ENCODE results near the gene COP1. TPM values are rescaled to one million over a fixed set of nuclear protein-coding genes. Genes with fewer than 3 reads are reported as not detected.
"Not testable (repeated sequence)": the region's sequence is repeated elsewhere in the genome, so short reads cannot be mapped to it uniquely, and the experiment has no call there.

The COP1 gene
- total RNA-seq, 5 donors from 2014 or later (not counting 1 experiment from before 2014, with no cell fraction given), result 38.7 to 49.0 (median 42.4) TPM

DNA sequence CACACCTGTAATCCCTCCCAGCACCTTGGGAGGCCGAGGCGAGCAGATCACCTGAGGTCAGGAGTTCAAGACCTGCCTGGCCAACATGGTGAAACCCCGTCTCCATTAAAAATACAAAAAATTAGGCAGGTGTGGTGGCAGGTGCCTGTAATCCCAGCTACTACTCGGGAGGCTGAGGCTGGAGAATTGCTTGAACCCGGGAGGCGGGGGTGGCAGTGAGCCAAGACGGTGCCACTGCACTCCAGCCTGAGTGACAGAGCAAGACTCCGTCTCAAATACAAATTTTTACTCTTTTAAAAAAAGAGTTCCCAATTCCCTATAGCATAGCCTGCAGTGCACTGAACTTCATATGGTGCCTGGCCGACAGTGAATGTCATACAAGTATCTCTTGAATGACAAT lies 2.4 kb downstream of the COP1 start:
- H3K27ac Mint-ChIP-seq, result peak overlapping the region in 1 of 2 donors; percentile 96
- H3K9me3 Mint-ChIP-seq; POLR2A ChIA-PET; H3K36me3 Mint-ChIP-seq; ATAC-seq (replicated peaks in 1 of 4); DNase-seq; H3K27me3 Mint-ChIP-seq; H3K27me3 ChIP-seq (replicated peaks in 1 of 2; ENCODE audit: control insufficient read depth in 2 of 2, extremely low read depth in 1 of 2, insufficient read depth in 2 of 2, low read length in 1 of 2); CTCF ChIA-PET; H3K9me3 ChIP-seq; H3K36me3 ChIP-seq (ENCODE audit: control insufficient read depth in 2 of 2, extremely low read depth in 1 of 2, insufficient read depth in 1 of 2, low read length in 1 of 2); H3K4me3 ChIP-seq (ENCODE audit: control insufficient read depth in 1 of 2, extremely low read depth in 1 of 2, low read length in 1 of 2); H3K27ac ChIP-seq (ENCODE audit: low read length): not testable (repeated sequence)
- peaks cover 14 to 22% of the 10 kb centered on the region in 2 experiments for H3K4me1 ChIP-seq (ENCODE audit: control insufficient read depth in 1 of 2, extremely low read depth in 1 of 2, insufficient read depth in 2 of 2, low read length in 2 of 2)
- peak overlapping the region; percentile 95 to 99 (median 98) for H3K4me3 Mint-ChIP-seq
- peaks cover 66 to 76% (median 67%) of the 10 kb centered on the region in 3 donors for H3K4me1 Mint-ChIP-seq
- WGBS (ENCODE audit: insufficient coverage), result 40% methylated on average over 1 of the region's 9 CpGs

- no peaks in the 10 kb centered on the region for H3K27me3 Mint-ChIP-seq
- Histone ChIP-seq H3K9me3 (no peaks in the 10 kb centered on the region), H3K36me3 (ENCODE audit: control insufficient read depth in 2 of 2, extremely low read depth in 1 of 2, insufficient read depth in 1 of 2, low read length in 1 of 2) (no peaks in the 10 kb centered on the region), H3K27ac (ENCODE audit: low read length) (no peak overlapping the region), H3K4me1 (ENCODE audit: control insufficient read depth in 1 of 2, extremely low read depth in 1 of 2, insufficient read depth in 2 of 2, low read length in 2 of 2) (peaks cover 14 to 22% of the 10 kb centered on the region in 2 experiments), H3K4me3 (ENCODE audit: control insufficient read depth in 1 of 2, extremely low read depth in 1 of 2, low read length in 1 of 2) (no peak overlapping the region), H3K27me3 (replicated peaks in 1 of 2; ENCODE audit: control insufficient read depth in 2 of 2, extremely low read depth in 1 of 2, insufficient read depth in 2 of 2, low read length in 1 of 2) (no peaks in the 10 kb centered on the region)
- peak overlapping the region; percentile 21 to 95 (median 36) for H3K4me3 Mint-ChIP-seq
- DNase-seq (no peak), ATAC-seq (replicated peaks in 1 of 4) (no peak)
- no peaks in the 10 kb centered on the region for H3K9me3 Mint-ChIP-seq
- CTCF ChIA-PET, result no interaction called here
- WGBS (ENCODE audit: insufficient coverage), result no CpG with 5 or more reads among the region's 4 CpGs
- H3K27ac Mint-ChIP-seq, result no peak overlapping the region
- peaks cover 8% of the 10 kb centered on the region for H3K36me3 Mint-ChIP-seq
- POLR2A ChIA-PET, result no interaction called here
- H3K4me1 Mint-ChIP-seq, result peaks cover 72 to 85% (median 75%) of the 10 kb centered on the region in 3 donors
Measured at GRCh38 chr1:176203735-176204134, 3.4 kb downstream of the COP1 start.

GRCh38 chr1:176201568-176201967 lies 5.5 kb downstream of the COP1 start:
- H3K27ac Mint-ChIP-seq, result no peak overlapping the region
- ATAC-seq (replicated peaks in 1 of 4), result no peak

DNA sequence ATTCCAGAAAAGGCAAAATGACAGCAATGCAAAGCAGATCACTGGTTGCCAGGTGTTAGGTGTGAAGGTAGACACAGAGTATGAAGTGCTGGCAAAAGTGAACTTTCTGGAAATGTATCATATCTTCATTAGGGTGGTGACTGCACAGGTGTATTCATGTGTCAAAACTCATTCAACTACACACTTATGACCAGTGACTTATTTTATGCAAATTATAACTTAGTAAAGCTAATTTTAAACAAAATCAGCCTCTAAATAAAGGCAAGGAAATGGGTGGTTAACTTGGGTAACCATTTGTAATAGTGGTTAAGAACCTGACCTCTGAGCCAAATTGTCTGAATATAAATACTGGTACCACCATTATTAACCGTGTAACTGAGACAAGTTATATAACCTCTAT lies 7.4 kb downstream of the COP1 start:
- Mint-ChIP-seq H3K4me1 (peaks cover 81 to 94% (median 83%) of the 10 kb centered on the region in 3 donors), H3K4me3 (no peak overlapping the region), H3K9me3 (no peaks in the 10 kb centered on the region), H3K27me3 (no peaks in the 10 kb centered on the region), H3K36me3 (peaks cover 14% of the 10 kb centered on the region), H3K27ac (no peak overlapping the region)
- ChIA-PET CTCF (no interaction called here), POLR2A (no interaction called here)
- Histone ChIP-seq H3K36me3 (ENCODE audit: control insufficient read depth in 2 of 2, extremely low read depth in 1 of 2, insufficient read depth in 1 of 2, low read length in 1 of 2) (no peaks in the 10 kb centered on the region), H3K4me1 (ENCODE audit: control insufficient read depth in 1 of 2, extremely low read depth in 1 of 2, insufficient read depth in 2 of 2, low read length in 2 of 2) (peaks cover under 1 to 21% of the 10 kb centered on the region in 2 experiments), H3K9me3 (no peaks in the 10 kb centered on the region), H3K27me3 (replicated peaks in 1 of 2; ENCODE audit: control insufficient read depth in 2 of 2, extremely low read depth in 1 of 2, insufficient read depth in 2 of 2, low read length in 1 of 2) (no peaks in the 10 kb centered on the region), H3K4me3 (ENCODE audit: control insufficient read depth in 1 of 2, extremely low read depth in 1 of 2, low read length in 1 of 2) (no peak overlapping the region), H3K27ac (ENCODE audit: low read length) (no peak overlapping the region)
- no CpG with 5 or more reads among the region's 1 CpG for WGBS (ENCODE audit: insufficient coverage)
- DNase-seq, result no peak
- no peak for ATAC-seq (replicated peaks in 1 of 4)

More at GRCh38 chr1:176201568-176201967, 5.5 kb downstream of the COP1 start:
- DNase-seq, result no peak
- peaks cover 10% of the 10 kb centered on the region for H3K36me3 Mint-ChIP-seq
- no peaks in the 10 kb centered on the region for H3K36me3 ChIP-seq (ENCODE audit: control insufficient read depth in 2 of 2, extremely low read depth in 1 of 2, insufficient read depth in 1 of 2, low read length in 1 of 2)
- no peaks in the 10 kb centered on the region for H3K9me3 Mint-ChIP-seq
- H3K27ac ChIP-seq (ENCODE audit: low read length), result no peak overlapping the region
- POLR2A ChIA-PET, result no interaction called here
- no peak overlapping the region for H3K4me3 Mint-ChIP-seq
- no peak overlapping the region for H3K4me3 ChIP-seq (ENCODE audit: control insufficient read depth in 1 of 2, extremely low read depth in 1 of 2, low read length in 1 of 2)
- H3K9me3 ChIP-seq, result no peaks in the 10 kb centered on the region
- H3K4me1 Mint-ChIP-seq, result peaks cover 80 to 93% (median 80%) of the 10 kb centered on the region in 3 donors
- no peaks in the 10 kb centered on the region for H3K27me3 ChIP-seq (replicated peaks in 1 of 2; ENCODE audit: control insufficient read depth in 2 of 2, extremely low read depth in 1 of 2, insufficient read depth in 2 of 2, low read length in 1 of 2)
- H3K27me3 Mint-ChIP-seq, result no peaks in the 10 kb centered on the region
- CTCF ChIA-PET, result no interaction called here
- H3K4me1 ChIP-seq (ENCODE audit: control insufficient read depth in 1 of 2, extremely low read depth in 1 of 2, insufficient read depth in 2 of 2, low read length in 2 of 2), result peaks cover 12 to 21% of the 10 kb centered on the region in 2 experiments

- H3K4me1 ChIP-seq (ENCODE audit: control insufficient read depth in 1 of 2, extremely low read depth in 1 of 2, insufficient read depth in 2 of 2, low read length in 2 of 2), result peaks cover 0 to 19% of the 10 kb centered on the region in 2 experiments
- ChIA-PET CTCF (interaction anchor here in 1 of 2 donors (0.5 kb wide), 1 partner anchor 14 kb away, joined by 6 read pairs; no protein-coding TSS in a partner anchor), POLR2A (no interaction called here)
- H3K27ac ChIP-seq (ENCODE audit: low read length), result no peak overlapping the region
- Mint-ChIP-seq H3K27ac (no peak overlapping the region), H3K36me3 (peaks cover 20% of the 10 kb centered on the region), H3K4me3 (no peak overlapping the region), H3K4me1 (peaks cover 82 to 92% (median 82%) of the 10 kb centered on the region in 3 donors), H3K27me3 (no peaks in the 10 kb centered on the region), H3K9me3 (peaks cover 0 to 5% (median 3%) of the 10 kb centered on the region in 3 donors)
- H3K9me3 ChIP-seq, result no peaks in the 10 kb centered on the region
- H3K36me3 ChIP-seq (ENCODE audit: control insufficient read depth in 2 of 2, extremely low read depth in 1 of 2, insufficient read depth in 1 of 2, low read length in 1 of 2), result no peaks in the 10 kb centered on the region
- DNase-seq (no peak), ATAC-seq (replicated peaks in 1 of 4) (no peak)
- no CpG with 5 or more reads among the region's 2 CpGs for WGBS (ENCODE audit: insufficient coverage)
- no peaks in the 10 kb centered on the region for H3K27me3 ChIP-seq (replicated peaks in 1 of 2; ENCODE audit: control insufficient read depth in 2 of 2, extremely low read depth in 1 of 2, insufficient read depth in 2 of 2, low read length in 1 of 2)
- no peak overlapping the region for H3K4me3 ChIP-seq (ENCODE audit: control insufficient read depth in 1 of 2, extremely low read depth in 1 of 2, low read length in 1 of 2)
Measured at GRCh38 chr1:176198413-176198812, 8.7 kb downstream of the COP1 start.

- peak overlapping the region; percentile 28 to 65 (median 61) for H3K4me3 Mint-ChIP-seq
- Histone ChIP-seq H3K36me3 (ENCODE audit: control insufficient read depth in 2 of 2, extremely low read depth in 1 of 2, insufficient read depth in 1 of 2, low read length in 1 of 2) (no peaks in the 10 kb centered on the region), H3K4me1 (ENCODE audit: control insufficient read depth in 1 of 2, extremely low read depth in 1 of 2, insufficient read depth in 2 of 2, low read length in 2 of 2) (peaks cover 0 to 13% of the 10 kb centered on the region in 2 experiments), H3K9me3 (no peaks in the 10 kb centered on the region), H3K27me3 (replicated peaks in 1 of 2; ENCODE audit: control insufficient read depth in 2 of 2, extremely low read depth in 1 of 2, insufficient read depth in 2 of 2, low read length in 1 of 2) (no peaks in the 10 kb centered on the region), H3K4me3 (ENCODE audit: control insufficient read depth in 1 of 2, extremely low read depth in 1 of 2, low read length in 1 of 2) (no peak overlapping the region), H3K27ac (ENCODE audit: low read length) (no peak overlapping the region)
- ATAC-seq (replicated peaks in 1 of 4), result no peak
- peaks cover 82 to 93% (median 86%) of the 10 kb centered on the region in 3 donors for H3K4me1 Mint-ChIP-seq
- H3K27ac Mint-ChIP-seq, result no peak overlapping the region
- 71% methylated on average over 2 of the region's 5 CpGs for WGBS (ENCODE audit: insufficient coverage)
- DNase-seq, result no peak
- peaks cover 0 to 5% (median 3%) of the 10 kb centered on the region in 3 donors for H3K9me3 Mint-ChIP-seq
- POLR2A ChIA-PET, result no interaction called here
- CTCF ChIA-PET, result interaction anchor here in 1 of 2 donors (0.6 kb wide), 1 partner anchor 49 kb away, joined by 4 read pairs; no protein-coding TSS in a partner anchor
- no peaks in the 10 kb centered on the region for H3K27me3 Mint-ChIP-seq
- H3K36me3 Mint-ChIP-seq, result peaks cover 25% of the 10 kb centered on the region
Measured at GRCh38 chr1:176196728-176197127, 10.4 kb downstream of the COP1 start.
